ENCODE measurements around the gene PTCH2. TPM values are rescaled to one million over a fixed set of nuclear protein-coding genes. Genes with fewer than 3 reads are reported as not detected.

PTCH2 gene
- total RNA-seq, 4 donors from 2014 or later, result 0.66 to 2.6 (median 1.1) TPM

DNA sequence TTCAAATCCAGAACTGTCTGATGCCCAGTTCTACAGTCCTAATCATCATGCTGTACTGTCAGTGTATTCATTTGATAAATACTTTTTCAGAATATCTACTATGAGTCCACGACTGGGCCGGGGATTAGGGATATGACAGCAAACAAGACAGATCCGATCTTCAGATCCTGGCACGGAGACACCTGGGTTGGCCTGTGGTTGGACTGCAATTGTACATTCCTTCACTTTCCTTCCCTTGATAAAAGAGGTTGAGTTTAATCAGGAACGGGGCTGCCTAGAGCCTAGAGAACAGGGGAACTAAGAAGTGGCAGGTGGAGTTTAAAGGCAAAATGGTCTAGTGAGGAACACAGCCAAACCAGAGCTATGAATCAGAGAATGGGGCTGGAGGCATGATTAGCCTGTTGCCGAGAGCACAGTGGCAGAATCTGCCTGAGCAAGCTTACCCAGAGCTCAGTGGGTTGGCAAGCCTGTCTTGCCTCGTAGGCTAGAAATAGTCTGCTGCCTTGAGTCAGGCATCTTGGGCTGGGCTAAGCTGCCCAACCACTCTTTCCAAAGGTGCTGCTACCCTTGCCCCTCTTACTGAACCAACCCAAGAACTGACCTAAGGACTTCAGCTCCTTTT is 38.1 kb upstream of the PTCH2 start:
- no peak overlapping the region for H3K27ac ChIP-seq (replicated peaks in 1 of 4)
- H3K4me3 ChIP-seq, result no peak overlapping the region
- no peaks in the 10 kb centered on the region for H3K27me3 ChIP-seq
- no peaks in the 10 kb centered on the region for H3K9me3 ChIP-seq
- peaks cover 0 to 15% (median 12%) of the 10 kb centered on the region in 4 donors for H3K4me1 ChIP-seq
- no peak for TF ChIP-seq POLR2A (IDR thresholded peaks at IDR 0.05; ENCODE audit: low read depth)
- TF ChIP-seq POLR2AphosphoS5 (IDR thresholded peaks at IDR 0.05), result no peak
- no peak for TF ChIP-seq EP300 (IDR thresholded peaks at IDR 0.05)
- TF ChIP-seq CTCF (IDR thresholded peaks at IDR 0.05), result no peak
- 91% methylated on average over 7 of the region's 7 CpGs for WGBS
- H3K36me3 ChIP-seq, result peaks cover 0 to 49% (median 40%) of the 10 kb centered on the region in 4 donors
- intact Hi-C loops (cut with DNase I), result no loop called here
- DNase-seq (ENCODE audit: extremely low spot score), result no peak

- no peak overlapping the region for H3K27ac ChIP-seq (replicated peaks in 1 of 4)
- peaks cover 5 to 72% (median 60%) of the 10 kb centered on the region in 4 donors for H3K36me3 ChIP-seq
- intact Hi-C loops (cut with DNase I), result no loop called here
- no peaks in the 10 kb centered on the region for H3K9me3 ChIP-seq
- no peak overlapping the region for H3K4me3 ChIP-seq
- no peak for DNase-seq (ENCODE audit: extremely low spot score)
- WGBS, result 85% methylated on average over 2 of the region's 2 CpGs
- H3K4me1 ChIP-seq, result no peaks in the 10 kb centered on the region
- no peaks in the 10 kb centered on the region for H3K27me3 ChIP-seq
- TF ChIP-seq EP300 (IDR thresholded peaks at IDR 0.05), result no peak
- no peak for TF ChIP-seq CTCF (IDR thresholded peaks at IDR 0.05)
- TF ChIP-seq POLR2A (IDR thresholded peaks at IDR 0.05; ENCODE audit: low read depth), result no peak
- no peak for TF ChIP-seq POLR2AphosphoS5 (IDR thresholded peaks at IDR 0.05)
Observed at GRCh38 chr1:44874155-44874554, 31.1 kb upstream of the PTCH2 start.

DNA sequence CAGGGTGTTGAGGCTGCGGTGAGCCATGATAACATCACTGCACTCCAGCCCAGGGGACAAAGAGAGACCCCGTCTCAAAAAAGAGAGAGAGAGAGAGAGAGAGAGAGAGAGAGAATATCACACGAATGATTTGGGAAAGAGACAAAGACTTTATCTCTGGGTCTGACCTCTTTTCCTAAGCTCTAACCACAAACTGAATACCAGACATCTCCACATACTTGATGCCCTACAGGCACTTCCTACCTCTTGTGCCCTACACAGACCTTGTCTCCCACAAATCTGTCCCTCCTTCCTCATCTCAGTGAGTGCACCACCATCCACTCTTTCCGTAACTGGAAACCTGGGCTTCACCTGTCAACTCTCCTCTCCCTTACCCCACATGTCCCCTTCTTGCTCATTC is 27.0 kb upstream of the PTCH2 start:
- H3K27ac ChIP-seq (replicated peaks in 1 of 4), result no peak overlapping the region
- H3K36me3 ChIP-seq, result peaks cover 5 to 76% (median 58%) of the 10 kb centered on the region in 4 donors
- no peak for TF ChIP-seq CTCF (IDR thresholded peaks at IDR 0.05)
- TF ChIP-seq POLR2AphosphoS5 (IDR thresholded peaks at IDR 0.05), result no peak
- no peak for TF ChIP-seq POLR2A (IDR thresholded peaks at IDR 0.05; ENCODE audit: low read depth)
- no peak for TF ChIP-seq EP300 (IDR thresholded peaks at IDR 0.05)
- H3K4me1 ChIP-seq, result no peaks in the 10 kb centered on the region
- no peaks in the 10 kb centered on the region for H3K27me3 ChIP-seq
- DNase-seq (ENCODE audit: extremely low spot score), result no peak
- H3K9me3 ChIP-seq, result no peaks in the 10 kb centered on the region
- intact Hi-C loops (cut with DNase I), result no loop called here
- WGBS, result 90% methylated on average over 4 of the region's 4 CpGs
- H3K4me3 ChIP-seq, result no peak overlapping the region

DNA sequence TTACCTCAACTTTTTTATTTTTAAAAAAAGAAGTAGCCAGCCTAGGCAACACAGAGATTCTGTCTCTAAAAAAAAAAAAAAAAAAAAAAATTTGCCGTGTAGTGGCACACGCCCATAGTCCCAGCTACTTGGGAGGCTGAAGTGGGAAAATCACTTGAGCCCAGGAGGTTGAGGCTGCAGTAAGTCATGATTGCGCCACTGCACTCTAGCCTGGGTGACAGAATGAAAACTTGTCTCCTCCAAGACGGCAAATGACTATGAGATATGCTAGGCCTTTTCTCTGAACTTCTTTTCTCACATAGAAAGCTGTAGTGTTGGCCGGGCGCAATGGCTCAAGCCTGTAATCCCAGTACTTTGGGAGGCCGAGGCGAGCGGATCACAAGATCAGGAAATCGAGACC is 24.7 kb upstream of the PTCH2 start:
- DNase-seq (ENCODE audit: extremely low spot score), result no peak
- H3K27ac ChIP-seq (replicated peaks in 1 of 4), result no peak overlapping the region
- H3K4me3 ChIP-seq, result no peak overlapping the region
- intact Hi-C loops (cut with DNase I), result no loop called here
- H3K9me3 ChIP-seq, result no peaks in the 10 kb centered on the region
- H3K36me3 ChIP-seq, result peaks cover 5 to 80% (median 43%) of the 10 kb centered on the region in 4 donors
- TF ChIP-seq POLR2A (IDR thresholded peaks at IDR 0.05; ENCODE audit: low read depth) (no peak), EP300 (IDR thresholded peaks at IDR 0.05) (no peak), CTCF (IDR thresholded peaks at IDR 0.05) (no peak)
- WGBS, result 89% methylated on average over 10 of the region's 10 CpGs
- no peaks in the 10 kb centered on the region for H3K27me3 ChIP-seq
- H3K4me1 ChIP-seq, result no peaks in the 10 kb centered on the region

Data from esophagus muscularis mucosa (tissue), 4 donors.